ENCODE data around the gene DPEP2. TPM values are rescaled to one million over a fixed set of nuclear protein-coding genes. Genes with fewer than 3 reads are reported as not detected.

Gene DPEP2
- under 0.01 TPM in 1 of 2 replicates, not detected in the other for total RNA-seq

GRCh38 chr16:67998779-67999688 lies at the start of gene DPEP2:
DPEP2 (minus strand) TSS chr16:67999484; CDS start chr16:67993212, 6,272 bp downstream.

GRCh38 chr16:68022728-68023537 lies 23.6 kb upstream of the DPEP2 start, which contains the start of the genes DDX28 and DUS2:
DDX28 (minus strand) TSS chr16:68023232; CDS start chr16:68023202, 30 bp downstream.
DUS2 (plus strand) TSS chr16:68023284; CDS start chr16:68038024, 14,740 bp downstream.

GRCh38 chr16:68015681-68016080 lies 16.4 kb upstream of the DPEP2 start, which contains the start of gene DPEP2NB:
DPEP2NB (minus strand) TSS chr16:68015911; CDS start chr16:68015770, 141 bp downstream.

GRCh38 chr16:67979955-67980678 lies 19.2 kb downstream of the DPEP2 start, which contains the start of gene DPEP3:
DPEP3 (minus strand) TSS chr16:67980499; CDS start chr16:67980380, 119 bp downstream.

GRCh38 chr16:67968400-67969253 lies 30.7 kb downstream of the DPEP2 start, which contains the start of gene SLC12A4:
SLC12A4 (minus strand) TSS chr16:67968637; CDS start chr16:67968553, 84 bp downstream.

GRCh38 chr16:67943619-67944504 lies 55.4 kb downstream of the DPEP2 start, which contains the start of gene LCAT:
LCAT (minus strand) TSS chr16:67944120; CDS start chr16:67944101, 19 bp downstream.

Other genes with a start within 250 kb of the DPEP2 start
- 3.1 and 3.8 TPM in 2 replicates for gene RANBP10, start 192.9 kb downstream of the DPEP2 start, total RNA-seq
- gene TSNAXIP1, start 192.6 kb downstream of the DPEP2 start, total RNA-seq, result 0.38 and 1.1 TPM in 2 replicates
- gene THAP11, start 157.2 kb downstream of the DPEP2 start, total RNA-seq, result 34.7 and 39.5 TPM in 2 replicates
- gene NUTF2, start 152.6 kb downstream of the DPEP2 start, total RNA-seq, result 153 and 331 TPM in 2 replicates
- gene CENPT, start 151.8 kb downstream of the DPEP2 start, total RNA-seq, result 24.2 and 40.6 TPM in 2 replicates
- 32.7 and 59.4 TPM in 2 replicates for gene EDC4, start 126.4 kb downstream of the DPEP2 start, total RNA-seq
- not detected in 2 replicates for gene NRN1L, start 114.6 kb downstream of the DPEP2 start, total RNA-seq
- gene PSKH1, start 106.2 kb downstream of the DPEP2 start, total RNA-seq, result 13.5 and 14.8 TPM in 2 replicates
- gene CTRL, start 67.6 kb downstream of the DPEP2 start, total RNA-seq, result 0.56 and 0.96 TPM in 2 replicates
- gene PSMB10, start 62.6 kb downstream of the DPEP2 start, total RNA-seq, result 47.9 and 55.8 TPM in 2 replicates
- gene LCAT, start 55.4 kb downstream of the DPEP2 start, total RNA-seq, result 3.1 and 8.5 TPM in 2 replicates
- 103 and 122 TPM in 2 replicates for gene SLC12A4, start 30.8 kb downstream of the DPEP2 start, total RNA-seq
- not detected in 2 replicates for gene DPEP3, start 19.0 kb downstream of the DPEP2 start, total RNA-seq
- gene DPEP2NB, start 16.4 kb upstream of the DPEP2 start, total RNA-seq, result not detected in 2 replicates
- gene DDX28, start 23.7 kb upstream of the DPEP2 start, total RNA-seq, result 6.2 and 10.2 TPM in 2 replicates
- 14.4 and 23.2 TPM in 2 replicates for gene DUS2, start 23.8 kb upstream of the DPEP2 start, total RNA-seq
- 9.2 and 12.1 TPM in 2 replicates for gene NFATC3, start 85.9 kb upstream of the DPEP2 start, total RNA-seq
- under 0.01 and 0.28 TPM in 2 replicates for gene ESRP2, start 236.6 kb upstream of the DPEP2 start, total RNA-seq
- 22.8 and 40.9 TPM in 2 replicates for gene PLA2G15, start 245.9 kb upstream of the DPEP2 start, total RNA-seq